Karpas-422 (cell line): ENCODE data around the gene CORT. TPM values are rescaled to one million over a fixed set of nuclear protein-coding genes. Genes with fewer than 3 reads are reported as not detected.

Experiments used
- DNase-seq: peaks from one replicate; pipeline ENCODE4 v3.0.0-alpha.2; 2015
- H2AFZ ChIP-seq: fragments of 200-600 bp; sonication (generic); 2 replicates; pipeline ENCODE4 v1.6.1; 2014; ENCODE audit warnings: antibody characterized with exemption, low read length, mixed read lengths
- H3K27ac ChIP-seq: fragments of 200-600 bp; sonication (generic); 2 replicates; pipeline ENCODE4 v1.5.1; 2014; ENCODE audit warnings: mild to moderate bottlenecking, low read length, moderate library complexity
- H3K27me3 ChIP-seq: fragments of 200-600 bp; sonication (generic); 2 replicates; pipeline ENCODE4 v1.6.1; 2014; ENCODE audit warnings: low read length, mixed read lengths
- H3K36me3 ChIP-seq: fragments of 200-600 bp; sonication (generic); 2 replicates; pipeline ENCODE4 v1.6.1; 2014; ENCODE audit warnings: low read length, mixed read lengths; ENCODE audit not compliant: insufficient read depth
- H3K4me1 ChIP-seq: fragments of 200-600 bp; sonication (generic); 2 replicates; pipeline ENCODE4 v1.6.1; 2014; ENCODE audit warnings: mild to moderate bottlenecking, low read length, mixed read lengths
- H3K4me2 ChIP-seq: fragments of 200-600 bp; sonication (generic); 2 replicates; pipeline ENCODE4 v1.6.1; 2014; ENCODE audit warnings: low read length, low read depth, mild to moderate bottlenecking; ENCODE audit not compliant: poor library complexity, severe bottlenecking
- H3K4me3 ChIP-seq: fragments of 200-600 bp; sonication (generic); 2 replicates; pipeline ENCODE4 v1.5.1; 2014; ENCODE audit warnings: mild to moderate bottlenecking, antibody characterized with exemption, low read length, mixed read lengths
- H3K79me2 ChIP-seq: fragments of 200-600 bp; sonication (generic); 2 replicates; pipeline ENCODE4 v1.6.1; 2014; ENCODE audit warnings: mild to moderate bottlenecking, low read length, mixed read lengths
- H3K9ac ChIP-seq: fragments of 200-600 bp; sonication (generic); 2 replicates; pipeline ENCODE4 v1.6.0; 2014; ENCODE audit warnings: low read length
- H3K9me2 ChIP-seq: fragments of 200-600 bp; sonication (generic), shearing (Covaris generic); replicated peaks from 2 replicates; pipeline ENCODE4 v1.6.0; 2014; ENCODE audit warnings: mild to moderate bottlenecking, low read length, moderate library complexity; ENCODE audit not compliant: insufficient read depth
- H3K9me3 ChIP-seq: fragments of 300-700, 200-600 bp; sonication (generic); 2 replicates; pipeline ENCODE4 v1.6.1; 2014; ENCODE audit warnings: low read length, mixed read lengths
- H4K20me1 ChIP-seq: fragments of 200-600 bp; sonication (generic); 2 replicates; pipeline ENCODE4 v1.6.1; 2014; ENCODE audit warnings: mild to moderate bottlenecking, antibody characterized with exemption, low read length, low read depth; ENCODE audit not compliant: insufficient read depth
- total RNA-seq: library from RNA; depleted of rRNA; stranded (reverse); fragments of >200 nt; shearing (Covaris generic); gene quantifications from 2 replicates; pipeline ENCODE4 v1.2.3, GENCODE V29; 2014; ENCODE audit warnings: low replicate concordance

CORT gene
- total RNA-seq, 1 experiment from 2014 or later = 0.34 TPM

- Histone ChIP-seq H4K20me1 (0 out of 2 replicates have a peak, but pooled peaks cover 5% of the 10 kb centered on the region), H3K4me1 (peaks cover 10% of the 10 kb centered on the region), H3K27me3 (no peaks in the 10 kb centered on the region), H3K79me2 (peaks cover 91% of the 10 kb centered on the region), H3K27ac (no peak overlapping the region), H3K36me3 (no peaks in the 10 kb centered on the region), H3K4me3 (no peak overlapping the region), H3K9me2 (no peaks in the 10 kb centered on the region), H3K9me3 (no peaks in the 10 kb centered on the region; the same call in 1 of the 2 replicates), H2AFZ (no peak overlapping the region), H3K4me2 (no peak overlapping the region), H3K9ac (no peak overlapping the region)
- no peak for DNase-seq
These were observed 39.6 kb downstream of the CORT start for GRCh38 chr1:10489291-10490055.

- peaks cover 11% of the 10 kb centered on the region; the same call in 1 of the 2 replicates for H4K20me1 ChIP-seq
- H3K9me2 ChIP-seq = no peaks in the 10 kb centered on the region
- H2AFZ ChIP-seq = no peak overlapping the region
- peaks cover 85% of the 10 kb centered on the region for H3K79me2 ChIP-seq
- no peak overlapping the region for H3K4me3 ChIP-seq
- no peaks in the 10 kb centered on the region for H3K27me3 ChIP-seq
- H3K4me2 ChIP-seq = no peak overlapping the region
- peaks cover 18% of the 10 kb centered on the region for H3K4me1 ChIP-seq
- DNase-seq = no peak
- no peak overlapping the region for H3K9ac ChIP-seq
- no peaks in the 10 kb centered on the region for H3K36me3 ChIP-seq
- no peak overlapping the region for H3K27ac ChIP-seq
- no peaks in the 10 kb centered on the region for H3K9me3 ChIP-seq
These were observed 40.6 kb downstream of the CORT start for GRCh38 chr1:10490286-10490970.

DNA sequence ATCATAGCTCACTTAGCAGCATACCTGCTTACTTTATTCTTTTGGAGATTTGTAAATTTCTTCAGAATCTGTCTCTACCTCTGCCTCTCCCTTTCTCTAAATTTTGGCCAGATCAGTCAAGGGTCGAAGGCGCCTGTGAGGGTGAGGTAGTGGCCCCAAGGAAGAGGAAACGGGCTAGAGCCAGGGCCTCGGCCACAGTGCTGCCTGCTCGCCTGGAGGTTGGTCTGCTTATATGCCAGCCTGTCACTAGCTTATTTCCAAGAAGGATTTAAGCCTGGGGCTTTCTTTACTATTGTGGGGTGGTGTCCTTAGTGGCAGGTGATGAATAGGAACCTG, 44.6 kb downstream of the CORT start:
- no peak overlapping the region for H2AFZ ChIP-seq
- peaks cover 18% of the 10 kb centered on the region for H3K4me1 ChIP-seq
- H3K27ac ChIP-seq = no peak overlapping the region
- no peaks in the 10 kb centered on the region for H3K27me3 ChIP-seq
- no peaks in the 10 kb centered on the region for H3K36me3 ChIP-seq
- H3K9me3 ChIP-seq = no peaks in the 10 kb centered on the region
- peaks cover 26% of the 10 kb centered on the region; the same call in 1 of the 2 replicates for H4K20me1 ChIP-seq
- DNase-seq = peak; percentile 47
- H3K4me3 ChIP-seq = no peak overlapping the region
- H3K9me2 ChIP-seq = no peaks in the 10 kb centered on the region
- peaks cover 90% of the 10 kb centered on the region for H3K79me2 ChIP-seq
- H3K9ac ChIP-seq = 0 out of 2 replicates have a peak overlapping the region, but pooled peaks have one; percentile 16
- peak overlapping the region; percentile 58 for H3K4me2 ChIP-seq

DNA sequence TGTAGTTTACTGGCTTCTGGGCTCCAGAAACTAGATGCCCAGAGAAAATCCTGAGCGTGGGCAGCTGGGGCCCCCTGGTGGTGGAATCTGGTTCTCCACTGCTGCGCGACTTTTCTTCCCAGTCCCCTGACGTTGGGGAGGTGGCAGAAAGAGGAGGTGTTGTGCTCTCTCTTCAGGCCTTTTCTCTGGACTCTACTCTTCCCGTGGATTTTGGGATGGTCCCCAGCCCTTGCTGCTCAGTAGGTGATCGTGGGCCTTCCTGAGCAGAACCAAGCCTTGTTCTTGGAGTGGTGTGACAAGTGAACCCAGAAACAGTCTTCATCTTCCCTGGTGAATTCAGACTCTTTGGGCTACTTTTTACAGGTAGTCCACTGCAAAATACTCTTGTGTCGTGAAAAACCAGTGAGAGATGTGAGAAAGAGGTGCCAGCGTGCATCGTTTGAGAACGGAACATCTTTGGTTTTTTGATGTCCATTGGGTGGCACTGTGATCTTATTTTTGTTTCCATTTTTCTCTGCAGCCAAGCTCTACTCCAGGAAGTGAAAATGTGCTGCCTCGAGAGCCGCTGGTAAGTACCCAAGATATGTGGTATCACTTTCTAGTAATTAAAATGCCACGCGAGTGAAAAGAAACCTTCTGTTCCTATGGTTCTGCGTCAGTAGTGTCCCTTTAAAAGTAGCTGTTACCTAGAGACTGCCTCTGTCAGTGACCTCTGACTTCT, 45.1 kb downstream of the CORT start:
- peak overlapping the region; percentile 58 for H3K4me2 ChIP-seq
- H3K9ac ChIP-seq = peak overlapping the region; percentile 50
- peaks cover 22% of the 10 kb centered on the region; the same call in 1 of the 2 replicates for H4K20me1 ChIP-seq
- H3K36me3 ChIP-seq = no peaks in the 10 kb centered on the region
- no peak overlapping the region for H3K27ac ChIP-seq
- peaks cover 89% of the 10 kb centered on the region for H3K79me2 ChIP-seq
- no peaks in the 10 kb centered on the region for H3K27me3 ChIP-seq
- no peak overlapping the region for H2AFZ ChIP-seq
- peak overlapping the region; percentile 38; the same call in 1 of the 2 replicates for H3K4me3 ChIP-seq
- H3K4me1 ChIP-seq = peaks cover 14% of the 10 kb centered on the region
- no peaks in the 10 kb centered on the region for H3K9me2 ChIP-seq
- DNase-seq = peak; percentile 92
- no peaks in the 10 kb centered on the region for H3K9me3 ChIP-seq

DNA sequence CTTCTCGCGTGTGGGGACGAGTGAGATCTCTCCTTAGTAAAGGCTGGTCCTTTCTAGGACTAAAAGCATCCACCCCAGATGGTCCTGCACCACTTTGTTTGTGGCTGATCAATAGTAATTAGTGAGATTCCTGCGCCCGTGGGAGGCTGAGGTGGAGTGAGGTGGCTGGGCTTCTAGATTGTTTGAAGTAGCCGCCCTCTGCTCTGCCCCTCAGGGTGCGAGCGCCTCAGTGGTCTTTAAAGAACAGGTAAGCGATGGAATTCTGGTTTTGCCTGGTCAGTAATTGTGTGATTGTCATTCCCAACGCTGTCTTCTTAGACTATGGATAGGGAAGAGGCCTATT, 45.6 kb downstream of the CORT start:
- Histone ChIP-seq H3K9me3 (no peaks in the 10 kb centered on the region), H3K9me2 (no peaks in the 10 kb centered on the region), H3K27me3 (no peaks in the 10 kb centered on the region), H3K4me2 (peak overlapping the region; percentile 58), H2AFZ (no peak overlapping the region), H3K9ac (peak overlapping the region; percentile 50; the same call in 1 of the 2 replicates), H3K79me2 (peaks cover 87% of the 10 kb centered on the region), H4K20me1 (peaks cover 21% of the 10 kb centered on the region; the same call in 1 of the 2 replicates), H3K36me3 (no peaks in the 10 kb centered on the region), H3K27ac (no peak overlapping the region), H3K4me3 (no peak overlapping the region; the same call in 1 of the 2 replicates), H3K4me1 (peaks cover 14% of the 10 kb centered on the region)
- no peak for DNase-seq

DNA sequence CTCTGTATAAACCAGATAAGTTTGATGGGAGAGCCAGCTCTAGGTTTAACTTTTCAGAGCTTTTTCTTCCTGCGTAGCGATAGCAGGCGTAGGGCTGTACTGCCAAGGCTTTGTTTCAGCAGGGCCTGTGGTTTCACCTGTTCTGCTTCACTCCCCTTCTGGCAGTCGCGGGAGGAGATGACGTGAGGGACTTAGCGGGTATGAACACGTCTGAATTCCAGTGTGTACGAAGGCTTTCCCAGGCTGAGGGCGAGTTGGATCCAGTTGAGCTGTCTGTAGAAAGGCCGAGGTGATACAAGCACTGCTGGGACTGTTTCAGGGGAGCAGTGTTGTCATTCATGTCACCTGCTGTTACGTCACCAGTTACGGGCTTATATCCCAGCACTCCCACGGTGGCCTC, 46.1 kb downstream of the CORT start:
- Histone ChIP-seq H3K9me2 (no peaks in the 10 kb centered on the region), H3K27ac (no peak overlapping the region), H3K4me2 (no peak overlapping the region), H2AFZ (no peak overlapping the region), H3K4me1 (peaks cover 14% of the 10 kb centered on the region), H3K79me2 (peaks cover 87% of the 10 kb centered on the region), H3K9ac (no peak overlapping the region), H3K36me3 (no peaks in the 10 kb centered on the region), H3K4me3 (no peak overlapping the region), H4K20me1 (peaks cover 21% of the 10 kb centered on the region; the same call in 1 of the 2 replicates), H3K9me3 (no peaks in the 10 kb centered on the region), H3K27me3 (no peaks in the 10 kb centered on the region)
- no peak for DNase-seq

DNA sequence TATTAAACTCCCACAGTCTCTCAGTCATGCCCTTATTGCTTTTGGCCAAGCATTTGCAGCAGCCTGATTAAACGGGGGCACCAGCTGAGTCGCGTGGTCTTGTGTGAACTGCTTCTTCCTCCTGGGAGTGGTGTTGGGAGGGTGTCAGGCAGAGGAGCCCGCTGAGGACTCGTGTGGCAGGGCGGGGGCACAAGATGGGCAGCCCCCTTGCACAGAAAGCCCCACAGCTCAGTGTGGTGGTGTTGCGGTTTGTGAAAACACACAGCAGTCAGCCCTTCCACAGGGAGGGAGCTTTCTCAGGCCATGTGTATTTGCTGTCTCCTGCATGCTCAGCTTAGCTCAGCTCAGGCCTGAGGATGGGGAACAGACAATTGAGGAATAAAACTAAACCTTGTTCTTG, 47.3 kb downstream of the CORT start:
- Histone ChIP-seq H3K9me2 (no peaks in the 10 kb centered on the region), H3K27me3 (no peaks in the 10 kb centered on the region), H3K9me3 (no peaks in the 10 kb centered on the region), H3K9ac (no peak overlapping the region), H2AFZ (no peak overlapping the region), H3K27ac (no peak overlapping the region), H3K4me3 (no peak overlapping the region), H3K4me1 (peaks cover 14% of the 10 kb centered on the region), H3K79me2 (peaks cover 84% of the 10 kb centered on the region), H3K36me3 (no peaks in the 10 kb centered on the region), H4K20me1 (peaks cover 21% of the 10 kb centered on the region; the same call in 1 of the 2 replicates), H3K4me2 (no peak overlapping the region)
- DNase-seq = no peak

DNA sequence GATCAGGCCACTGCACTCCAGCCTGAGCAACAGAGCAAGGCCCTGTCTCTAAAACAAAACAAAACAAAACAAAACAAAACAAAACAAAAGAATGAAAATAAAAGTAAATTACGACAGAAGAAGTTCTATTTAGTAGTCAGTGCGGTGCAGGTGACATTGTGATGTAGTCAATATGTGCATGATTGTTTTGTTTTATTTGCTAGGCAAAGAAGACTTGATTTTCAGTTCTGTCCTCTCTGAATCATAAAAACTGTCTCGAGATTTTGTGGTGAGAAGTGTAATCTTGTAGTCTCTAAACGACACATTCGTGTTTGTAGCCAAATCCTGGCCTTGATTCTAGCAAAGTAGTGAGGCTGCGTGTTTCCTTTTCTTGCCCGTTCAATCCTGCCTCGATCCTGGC, 48.4 kb downstream of the CORT start:
- H3K4me3 ChIP-seq = no peak overlapping the region

More for the DNA sequence above, 48.4 kb downstream of the CORT start:
- peaks cover 82% of the 10 kb centered on the region for H3K79me2 ChIP-seq
- no peaks in the 10 kb centered on the region for H3K9me3 ChIP-seq
- no peaks in the 10 kb centered on the region for H3K9me2 ChIP-seq
- H3K27me3 ChIP-seq = no peaks in the 10 kb centered on the region
- peaks cover 14% of the 10 kb centered on the region for H3K4me1 ChIP-seq
- H3K9ac ChIP-seq = no peak overlapping the region
- no peaks in the 10 kb centered on the region for H3K36me3 ChIP-seq
- H3K4me2 ChIP-seq = no peak overlapping the region
- peaks cover 21% of the 10 kb centered on the region; the same call in 1 of the 2 replicates for H4K20me1 ChIP-seq
- H3K27ac ChIP-seq = no peak overlapping the region
- no peak for DNase-seq
- no peak overlapping the region for H2AFZ ChIP-seq
